GM12878 (cell line): ENCODE measurements around the gene ZNF423. TPM values are rescaled to one million over a fixed set of nuclear protein-coding genes. Genes with fewer than 3 reads are reported as not detected.

Source experiments
- BRCA1 ChIP-seq: IDR thresholded peaks from 2 replicates; pipeline ENCODE4 v1.6.1; 2011; ENCODE audit warnings: low read depth, low read length, improper control_type of control experiment
- CBX5 ChIP-seq: sonication (generic); IDR thresholded peaks from 2 replicates; pipeline ENCODE4 v1.6.1; 2016; ENCODE audit warnings: low read depth, moderate library complexity, mild to moderate bottlenecking, inconsistent platforms
- EED ChIP-seq: sonication (generic); IDR thresholded peaks from 2 replicates; pipeline ENCODE4 v1.6.1; 2016; ENCODE audit warnings: antibody characterized with exemption, low read depth
- ESRRA ChIP-seq: IDR thresholded peaks from 2 replicates; pipeline ENCODE4 v1.6.1; 2012; ENCODE audit warnings: mild to moderate bottlenecking, low read length, improper control_type of control experiment
- ETV6 ChIP-seq, 2 experiments: fragments of 450-650 bp in 1 of 2; IDR thresholded peaks in 1 of 2; conservative IDR thresholded peaks in 1 of 2; 2 replicates each; pipeline ENCODE4 v1.6.1; 2014; ENCODE audit warnings: antibody characterized with exemption in 1 of 2, borderline replicate concordance in 1 of 2, low read depth in 1 of 2, mild to moderate bottlenecking in 1 of 2, moderate library complexity in 1 of 2
- EZH2 ChIP-seq: IDR thresholded peaks from 2 replicates; pipeline ENCODE4 v1.6.1; 2012; ENCODE audit warnings: low read depth, mild to moderate bottlenecking, control low read depth, inconsistent platforms, low read length, borderline replicate concordance; ENCODE audit not compliant: control insufficient read depth
- FOXM1 ChIP-seq: IDR thresholded peaks from 2 replicates; pipeline ENCODE4 v1.6.1; 2012; ENCODE audit warnings: low read depth, mild to moderate bottlenecking, inconsistent platforms, low read length, moderate library complexity
- JUNB ChIP-seq: IDR thresholded peaks from 2 replicates; pipeline ENCODE4 v1.6.1; 2016; ENCODE audit warnings: antibody characterized with exemption, mild to moderate bottlenecking
- KDM1A ChIP-seq: fragments of 200-600 bp; sonication (generic); IDR thresholded peaks from 2 replicates; pipeline ENCODE4 v1.6.1; 2016; ENCODE audit warnings: borderline replicate concordance
- MTA3 ChIP-seq: IDR thresholded peaks from 2 replicates; pipeline ENCODE4 v1.6.1; 2012; ENCODE audit warnings: low read length, inconsistent platforms, borderline replicate concordance
- NFYA ChIP-seq: IDR thresholded peaks from 2 replicates; pipeline ENCODE4 v1.6.1; 2011; ENCODE audit warnings: low read depth, mild to moderate bottlenecking, low read length, improper control_type of control experiment, borderline replicate concordance
- POLR2AphosphoS5 ChIP-seq: IDR thresholded peaks from 2 replicates; pipeline ENCODE4 v1.6.1; 2011; ENCODE audit warnings: mild to moderate bottlenecking, low read length, inconsistent platforms
- SP1 ChIP-seq: IDR thresholded peaks from one replicate; pipeline ENCODE4 v1.6.1; 2011; ENCODE audit warnings: low read depth, low read length
- SUPT20H ChIP-seq: IDR thresholded peaks from 2 replicates; pipeline ENCODE4 v1.6.1; 2011; ENCODE audit warnings: low read depth, mild to moderate bottlenecking, low read length, moderate library complexity, borderline replicate concordance; ENCODE audit not compliant: control insufficient read depth
- TCF3 ChIP-seq: IDR thresholded peaks from 2 replicates; pipeline ENCODE4 v1.6.1; 2012; ENCODE audit warnings: low read depth, mild to moderate bottlenecking, low read length, borderline replicate concordance; ENCODE audit not compliant: insufficient read depth
- YY1 ChIP-seq: IDR thresholded peaks from 2 replicates; pipeline ENCODE4 v1.6.1; 2011; ENCODE audit warnings: low read depth, mild to moderate bottlenecking, low read length
- ZNF217 ChIP-seq: fragments of 450-650 bp; IDR thresholded peaks from 2 replicates; pipeline ENCODE4 v1.6.1; 2017; ENCODE audit warnings: antibody characterized with exemption, mild to moderate bottlenecking
- ZNF24 ChIP-seq: fragments of 450-650 bp; IDR thresholded peaks from 2 replicates; pipeline ENCODE4 v1.6.1; 2017; ENCODE audit warnings: antibody characterized with exemption, mild to moderate bottlenecking
- ZNF274 ChIP-seq: IDR thresholded peaks from one replicate; pipeline ENCODE4 v1.8.0; 2011; ENCODE audit not compliant: insufficient read length, insufficient read depth
- polyA plus RNA-seq, 11 experiments: library from polyadenylated mRNA; depleted of rRNA in 4 of 11; unstranded in 6 of 11; stranded (reverse) in 5 of 11; fragments of >200 nt; fragmentation: Nextera tagmentation in 4 of 11; fragmentation: Illumina TruSeq in 1 of 11; extraction: Ambion mirVana in 4 of 11; extraction: Trizol in 1 of 11; gene quantifications; 1 replicate in 1 of 11; 2 replicates in 10 of 11; pipeline versions ENCODE4 v1.2.1 to v1.2.3, GENCODE V29; 2011 to 2016; ENCODE audit warnings: inconsistent platforms in 2 of 11, missing spikeins in 2 of 11, low read depth in 1 of 11
- total RNA-seq, 4 experiments: library from RNA; depleted of rRNA in 3 of 4; stranded (reverse); fragments of >200 nt in 3 of 4; fragmentation: Illumina TruSeq in 1 of 4; extraction: Trizol in 1 of 4; gene quantifications; 2 replicates each; pipeline versions ENCODE4 v1.2.1 to v1.2.3, GENCODE V29; 2013 to 2021
- TF ChIP-seq, protein P1 (sequence below): fragments of 450-650 bp; IDR thresholded peaks from 2 replicates; pipeline ENCODE4 v1.6.1; 2017; ENCODE audit warnings: borderline replicate concordance
- TF ChIP-seq, protein P2 (sequence below): IDR thresholded peaks from 2 replicates; pipeline ENCODE4 v1.6.1; 2012; ENCODE audit warnings: low read depth, low read length, improper control_type of control experiment
- TF ChIP-seq, protein P3 (sequence below): IDR thresholded peaks from 2 replicates; pipeline ENCODE4 v1.6.1; 2011; ENCODE audit warnings: low read depth, mild to moderate bottlenecking, low read length, moderate library complexity, borderline replicate concordance; ENCODE audit errors: extremely low read depth
- TF ChIP-seq, protein P4 (sequence below): IDR thresholded peaks from 2 replicates; pipeline ENCODE4 v1.6.1; 2011; ENCODE audit warnings: borderline replicate concordance, low read depth, mild to moderate bottlenecking, moderate library complexity, low read length; ENCODE audit not compliant: insufficient read depth, poor library complexity, severe bottlenecking
- TF ChIP-seq, protein P5 (sequence below): fragments of 450-650 bp; IDR thresholded peaks from 2 replicates; pipeline ENCODE4 v1.6.1; 2016; ENCODE audit warnings: mild to moderate bottlenecking, moderate library complexity, borderline replicate concordance

ZNF423 gene
- total and polyA plus RNA-seq, 10 of the 15 experiments (the other 5 are each of a cell fraction or from before 2014, with no cell fraction given), result 0.03 to 0.64 (median 0.10) TPM

DNA sequence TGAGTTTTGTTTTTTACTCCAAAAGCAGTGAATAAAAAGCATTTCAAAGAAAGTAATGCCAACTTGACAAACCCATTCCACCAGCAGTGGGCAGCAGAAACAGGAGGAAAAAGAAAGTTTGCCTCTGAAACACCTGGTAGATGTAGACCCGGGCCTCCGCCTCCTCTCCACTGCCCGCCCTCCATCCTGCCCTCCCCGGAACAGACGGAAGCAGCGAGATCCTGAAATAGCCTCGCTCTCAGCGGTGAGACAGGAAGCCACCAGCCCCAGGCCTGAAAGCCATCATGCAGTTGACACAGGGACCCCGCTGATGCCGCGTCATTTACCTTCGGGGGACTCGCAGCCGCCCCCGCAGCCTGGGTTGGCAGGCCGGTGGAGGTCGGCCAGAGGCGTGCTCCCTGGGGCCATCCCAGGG, 414.5 kb downstream of the ZNF423 start (continued):
- TF ChIP-seq, protein P1, sequence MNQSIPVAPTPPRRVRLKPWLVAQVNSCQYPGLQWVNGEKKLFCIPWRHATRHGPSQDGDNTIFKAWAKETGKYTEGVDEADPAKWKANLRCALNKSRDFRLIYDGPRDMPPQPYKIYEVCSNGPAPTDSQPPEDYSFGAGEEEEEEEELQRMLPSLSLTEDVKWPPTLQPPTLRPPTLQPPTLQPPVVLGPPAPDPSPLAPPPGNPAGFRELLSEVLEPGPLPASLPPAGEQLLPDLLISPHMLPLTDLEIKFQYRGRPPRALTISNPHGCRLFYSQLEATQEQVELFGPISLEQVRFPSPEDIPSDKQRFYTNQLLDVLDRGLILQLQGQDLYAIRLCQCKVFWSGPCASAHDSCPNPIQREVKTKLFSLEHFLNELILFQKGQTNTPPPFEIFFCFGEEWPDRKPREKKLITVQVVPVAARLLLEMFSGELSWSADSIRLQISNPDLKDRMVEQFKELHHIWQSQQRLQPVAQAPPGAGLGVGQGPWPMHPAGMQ, result no peak
- TF ChIP-seq, protein P2, sequence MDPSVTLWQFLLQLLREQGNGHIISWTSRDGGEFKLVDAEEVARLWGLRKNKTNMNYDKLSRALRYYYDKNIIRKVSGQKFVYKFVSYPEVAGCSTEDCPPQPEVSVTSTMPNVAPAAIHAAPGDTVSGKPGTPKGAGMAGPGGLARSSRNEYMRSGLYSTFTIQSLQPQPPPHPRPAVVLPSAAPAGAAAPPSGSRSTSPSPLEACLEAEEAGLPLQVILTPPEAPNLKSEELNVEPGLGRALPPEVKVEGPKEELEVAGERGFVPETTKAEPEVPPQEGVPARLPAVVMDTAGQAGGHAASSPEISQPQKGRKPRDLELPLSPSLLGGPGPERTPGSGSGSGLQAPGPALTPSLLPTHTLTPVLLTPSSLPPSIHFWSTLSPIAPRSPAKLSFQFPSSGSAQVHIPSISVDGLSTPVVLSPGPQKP, result no peak
- TF ChIP-seq BRCA1, result no peak
- TF ChIP-seq ZNF274, result no peak
- TF ChIP-seq POLR2AphosphoS5, result no peak
- TF ChIP-seq, protein P3, sequence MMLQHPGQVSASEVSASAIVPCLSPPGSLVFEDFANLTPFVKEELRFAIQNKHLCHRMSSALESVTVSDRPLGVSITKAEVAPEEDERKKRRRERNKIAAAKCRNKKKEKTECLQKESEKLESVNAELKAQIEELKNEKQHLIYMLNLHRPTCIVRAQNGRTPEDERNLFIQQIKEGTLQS, result no peak
- TF ChIP-seq SP1, result peak; percentile 19
- TF ChIP-seq ESRRA, result no peak
- TF ChIP-seq, protein P4, sequence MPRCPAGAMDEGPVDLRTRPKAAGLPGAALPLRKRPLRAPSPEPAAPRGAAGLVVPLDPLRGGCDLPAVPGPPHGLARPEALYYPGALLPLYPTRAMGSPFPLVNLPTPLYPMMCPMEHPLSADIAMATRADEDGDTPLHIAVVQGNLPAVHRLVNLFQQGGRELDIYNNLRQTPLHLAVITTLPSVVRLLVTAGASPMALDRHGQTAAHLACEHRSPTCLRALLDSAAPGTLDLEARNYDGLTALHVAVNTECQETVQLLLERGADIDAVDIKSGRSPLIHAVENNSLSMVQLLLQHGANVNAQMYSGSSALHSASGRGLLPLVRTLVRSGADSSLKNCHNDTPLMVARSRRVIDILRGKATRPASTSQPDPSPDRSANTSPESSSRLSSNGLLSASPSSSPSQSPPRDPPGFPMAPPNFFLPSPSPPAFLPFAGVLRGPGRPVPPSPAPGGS, result no peak
- TF ChIP-seq MTA3, result no peak
- no peak for TF ChIP-seq EZH2
- TF ChIP-seq YY1, result no peak
- peak; percentile 58; the same call in 1 of the 2 replicates for TF ChIP-seq TCF3
- no peak for TF ChIP-seq FOXM1
- TF ChIP-seq ZNF217, result no peak
- no peak for TF ChIP-seq ZNF24
- TF ChIP-seq JUNB, result no peak
- no peak for TF ChIP-seq SUPT20H
- TF ChIP-seq NFYA, result no peak
- TF ChIP-seq KDM1A, result no peak
- TF ChIP-seq CBX5, result no peak
- TF ChIP-seq ETV6 (conservative IDR thresholded peaks at IDR 0.05 in 1 of 2, IDR thresholded peaks at IDR 0.05 in 1 of 2; ENCODE audit: borderline replicate concordance in 1 of 2, low read depth in 1 of 2), result no peak
- TF ChIP-seq EED, result peak; percentile 50; the same call in 1 of the 2 replicates
- TF ChIP-seq, protein P5, sequence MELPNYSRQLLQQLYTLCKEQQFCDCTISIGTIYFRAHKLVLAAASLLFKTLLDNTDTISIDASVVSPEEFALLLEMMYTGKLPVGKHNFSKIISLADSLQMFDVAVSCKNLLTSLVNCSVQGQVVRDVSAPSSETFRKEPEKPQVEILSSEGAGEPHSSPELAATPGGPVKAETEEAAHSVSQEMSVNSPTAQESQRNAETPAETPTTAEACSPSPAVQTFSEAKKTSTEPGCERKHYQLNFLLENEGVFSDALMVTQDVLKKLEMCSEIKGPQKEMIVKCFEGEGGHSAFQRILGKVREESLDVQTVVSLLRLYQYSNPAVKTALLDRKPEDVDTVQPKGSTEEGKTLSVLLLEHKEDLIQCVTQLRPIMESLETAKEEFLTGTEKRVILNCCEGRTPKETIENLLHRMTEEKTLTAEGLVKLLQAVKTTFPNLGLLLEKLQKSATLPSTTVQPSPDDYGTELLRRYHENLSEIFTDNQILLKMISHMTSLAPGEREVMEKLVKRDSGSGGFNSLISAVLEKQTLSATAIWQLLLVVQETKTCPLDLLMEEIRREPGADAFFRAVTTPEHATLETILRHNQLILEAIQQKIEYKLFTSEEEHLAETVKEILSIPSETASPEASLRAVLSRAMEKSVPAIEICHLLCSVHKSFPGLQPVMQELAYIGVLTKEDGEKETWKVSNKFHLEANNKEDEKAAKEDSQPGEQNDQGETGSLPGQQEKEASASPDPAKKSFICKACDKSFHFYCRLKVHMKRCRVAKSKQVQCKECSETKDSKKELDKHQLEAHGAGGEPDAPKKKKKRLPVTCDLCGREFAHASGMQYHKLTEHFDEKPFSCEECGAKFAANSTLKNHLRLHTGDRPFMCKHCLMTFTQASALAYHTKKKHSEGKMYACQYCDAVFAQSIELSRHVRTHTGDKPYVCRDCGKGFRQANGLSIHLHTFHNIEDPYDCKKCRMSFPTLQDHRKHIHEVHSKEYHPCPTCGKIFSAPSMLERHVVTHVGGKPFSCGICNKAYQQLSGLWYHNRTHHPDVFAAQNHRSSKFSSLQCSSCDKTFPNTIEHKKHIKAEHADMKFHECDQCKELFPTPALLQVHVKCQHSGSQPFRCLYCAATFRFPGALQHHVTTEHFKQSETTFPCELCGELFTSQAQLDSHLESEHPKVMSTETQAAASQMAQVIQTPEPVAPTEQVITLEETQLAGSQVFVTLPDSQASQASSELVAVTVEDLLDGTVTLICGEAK, result no peak
